ENCODE results near the gene PEX6. TPM values are rescaled to one million over a fixed set of nuclear protein-coding genes. Genes with fewer than 3 reads are reported as not detected.

Gene PEX6
- polyA plus RNA-seq, 1 donor (not counting 4 experiments of a cell fraction or from before 2014, with no cell fraction given), result 5.6 TPM

DNA sequence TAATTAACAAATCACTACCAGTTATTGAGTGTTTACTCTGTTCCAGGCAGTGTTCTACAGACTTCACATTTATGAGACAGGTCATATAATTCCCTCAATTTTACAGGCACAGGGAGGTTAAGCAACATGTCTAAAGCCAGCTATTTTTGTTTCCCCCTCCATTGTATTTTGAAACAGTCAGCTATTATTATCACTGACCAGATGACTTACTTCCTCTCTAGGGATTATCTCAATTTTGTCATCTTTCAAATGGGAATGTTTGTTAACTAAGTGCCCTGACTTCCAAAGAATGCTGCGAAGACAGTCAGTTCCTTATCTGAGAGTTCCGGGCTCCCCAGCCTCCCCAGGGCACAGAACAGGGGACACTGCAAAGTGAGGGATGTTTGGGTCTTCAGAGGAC lies 55.3 kb downstream of the PEX6 start:
- no peaks in the 10 kb centered on the region for H3K79me2 ChIP-seq (ENCODE audit: control insufficient read depth, insufficient read depth, low read length)
- H3K9ac ChIP-seq (ENCODE audit: control insufficient read depth, extremely low read depth, insufficient read depth, low read length), result no peak overlapping the region
- H3K4me2 ChIP-seq (ENCODE audit: control insufficient read depth, extremely low read depth, insufficient read depth, low read depth, low read length), result no peak overlapping the region
- TF ChIP-seq, protein P1, sequence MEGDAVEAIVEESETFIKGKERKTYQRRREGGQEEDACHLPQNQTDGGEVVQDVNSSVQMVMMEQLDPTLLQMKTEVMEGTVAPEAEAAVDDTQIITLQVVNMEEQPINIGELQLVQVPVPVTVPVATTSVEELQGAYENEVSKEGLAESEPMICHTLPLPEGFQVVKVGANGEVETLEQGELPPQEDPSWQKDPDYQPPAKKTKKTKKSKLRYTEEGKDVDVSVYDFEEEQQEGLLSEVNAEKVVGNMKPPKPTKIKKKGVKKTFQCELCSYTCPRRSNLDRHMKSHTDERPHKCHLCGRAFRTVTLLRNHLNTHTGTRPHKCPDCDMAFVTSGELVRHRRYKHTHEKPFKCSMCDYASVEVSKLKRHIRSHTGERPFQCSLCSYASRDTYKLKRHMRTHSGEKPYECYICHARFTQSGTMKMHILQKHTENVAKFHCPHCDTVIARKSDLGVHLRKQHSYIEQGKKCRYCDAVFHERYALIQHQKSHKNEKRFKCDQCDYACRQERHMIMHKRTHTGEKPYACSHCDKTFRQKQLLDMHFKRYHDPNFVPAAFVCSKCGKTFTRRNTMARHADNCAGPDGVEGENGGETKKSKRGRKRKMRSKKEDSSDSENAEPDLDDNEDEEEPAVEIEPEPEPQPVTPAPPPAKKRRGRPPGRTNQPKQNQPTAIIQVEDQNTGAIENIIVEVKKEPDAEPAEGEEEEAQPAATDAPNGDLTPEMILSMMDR (optimal IDR thresholded peaks at IDR 0.05 in 1 of 3, IDR thresholded peaks at IDR 0.05 in 1 of 3, conservative IDR thresholded peaks at IDR 0.05 in 1 of 3; ENCODE audit: extremely low read depth in 1 of 3, insufficient read depth in 2 of 3, low read length in 3 of 3), result no peak
- no peak for TF ChIP-seq EZH2 (IDR thresholded peaks at IDR 0.05; ENCODE audit: low read length)
- FAIRE-seq (no peak), DNase-seq (ENCODE audit: low read depth, low spot score) (no peak)
- peaks cover 8% of the 10 kb centered on the region for H3K4me1 ChIP-seq (ENCODE audit: control insufficient read depth, extremely low read depth, insufficient read depth, low read length)
- H2AFZ ChIP-seq (ENCODE audit: control insufficient read depth, low read length), result no peak overlapping the region
- no peak overlapping the region for H3K27ac ChIP-seq (ENCODE audit: control insufficient read depth, insufficient read depth, low read length)
- dilution Hi-C loops (cut with MboI; ENCODE audit: extremely low pct_ligation_motif_present, low sequenced_read_pairs), result no loop called here
- H3K9me3 ChIP-seq (ENCODE audit: control insufficient read depth, low read depth, low read length), result no peaks in the 10 kb centered on the region
- H3K36me3 ChIP-seq (ENCODE audit: control insufficient read depth in 2 of 2, extremely low read depth in 1 of 2, insufficient read depth in 2 of 2, low read length in 2 of 2), result no peaks in the 10 kb centered on the region
- H3K4me3 ChIP-seq (ENCODE audit: control insufficient read depth in 2 of 3, extremely low read depth in 1 of 3, insufficient read depth in 2 of 3, low read depth in 1 of 3, low read length in 3 of 3), result no peak overlapping the region
- no peaks in the 10 kb centered on the region for H3K9me1 ChIP-seq (ENCODE audit: control insufficient read depth, extremely low read depth, insufficient read depth, low read length)
- H3K27me3 ChIP-seq (ENCODE audit: control insufficient read depth, extremely low read depth, insufficient read depth, low read length), result no peaks in the 10 kb centered on the region
- H4K20me1 ChIP-seq (ENCODE audit: control insufficient read depth, extremely low read depth, insufficient read depth, low read length), result no peaks in the 10 kb centered on the region

DNA sequence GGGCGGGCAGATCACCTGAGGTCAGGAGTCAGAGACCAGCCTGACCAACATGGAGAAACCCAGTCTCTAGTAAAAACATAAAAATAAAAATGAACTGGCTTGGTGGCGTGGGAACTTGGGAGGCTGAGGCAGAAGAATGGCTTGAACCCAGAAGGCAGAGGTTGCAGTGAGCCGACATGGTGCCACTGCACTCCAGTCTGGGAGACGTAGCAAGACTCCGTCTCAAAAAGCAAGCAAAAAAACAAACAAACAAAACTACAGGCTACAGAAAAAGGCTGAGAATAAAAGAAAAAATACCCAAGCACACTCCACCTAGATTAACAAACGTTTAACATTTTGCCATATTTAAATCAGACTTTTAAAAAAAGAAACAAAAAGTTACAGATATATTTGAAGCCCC lies 57.2 kb downstream of the PEX6 start:
- Histone ChIP-seq H3K9me3 (ENCODE audit: control insufficient read depth, low read depth, low read length) (no peaks in the 10 kb centered on the region), H3K79me2 (ENCODE audit: control insufficient read depth, insufficient read depth, low read length) (no peaks in the 10 kb centered on the region), H3K9ac (ENCODE audit: control insufficient read depth, extremely low read depth, insufficient read depth, low read length) (no peak overlapping the region), H3K27me3 (ENCODE audit: control insufficient read depth, extremely low read depth, insufficient read depth, low read length) (no peaks in the 10 kb centered on the region), H3K9me1 (ENCODE audit: control insufficient read depth, extremely low read depth, insufficient read depth, low read length) (no peaks in the 10 kb centered on the region), H3K27ac (ENCODE audit: control insufficient read depth, insufficient read depth, low read length) (no peak overlapping the region), H3K4me2 (ENCODE audit: control insufficient read depth, extremely low read depth, insufficient read depth, low read depth, low read length) (no peak overlapping the region), H3K4me3 (ENCODE audit: control insufficient read depth in 2 of 3, extremely low read depth in 1 of 3, insufficient read depth in 2 of 3, low read depth in 1 of 3, low read length in 3 of 3) (no peak overlapping the region), H4K20me1 (ENCODE audit: control insufficient read depth, extremely low read depth, insufficient read depth, low read length) (no peaks in the 10 kb centered on the region), H3K36me3 (ENCODE audit: control insufficient read depth in 2 of 2, extremely low read depth in 1 of 2, insufficient read depth in 2 of 2, low read length in 2 of 2) (no peaks in the 10 kb centered on the region), H2AFZ (ENCODE audit: control insufficient read depth, low read length) (no peak overlapping the region), H3K4me1 (ENCODE audit: control insufficient read depth, extremely low read depth, insufficient read depth, low read length) (peaks cover 3% of the 10 kb centered on the region)
- DNase-seq (ENCODE audit: low read depth, low spot score) (no peak), FAIRE-seq (no peak)
- TF ChIP-seq, protein P1 (optimal IDR thresholded peaks at IDR 0.05 in 1 of 3, IDR thresholded peaks at IDR 0.05 in 1 of 3, conservative IDR thresholded peaks at IDR 0.05 in 1 of 3; ENCODE audit: extremely low read depth in 1 of 3, insufficient read depth in 2 of 3, low read length in 3 of 3), result no peak
- no peak for TF ChIP-seq EZH2 (IDR thresholded peaks at IDR 0.05; ENCODE audit: low read length)
- dilution Hi-C loops (cut with MboI; ENCODE audit: extremely low pct_ligation_motif_present, low sequenced_read_pairs), result no loop called here

Data from keratinocyte (primary cell).